NCI-H187 treated with DMSO at 0.1 percent for 48 hours (cell line): ENCODE results near the gene CPA1.

Experiments
- DNase-seq: peaks from one replicate; lab custom pipeline; 2025; lab: John Stamatoyannopoulos, UW

CPA1 gene

GRCh38 chr7:130379921-130380860, at the start of gene CPA1:
CPA1 (plus strand) TSS chr7:130380494; CDS start chr7:130380521, 27 bp downstream.
- no peak for DNase-seq

GRCh38 chr7:130332259-130333053, 47.8 kb upstream of the CPA1 start:
- no peak for DNase-seq

GRCh38 chr7:130333832-130334231, 46.5 kb upstream of the CPA1 start:
- no peak for DNase-seq

- DNase-seq: no peak
Measured at GRCh38 chr7:130334274-130334673, 46.0 kb upstream of the CPA1 start.

- no peak for DNase-seq
Measured at GRCh38 chr7:130337410-130337971, 42.8 kb upstream of the CPA1 start.

- no peak for DNase-seq
Measured at GRCh38 chr7:130338233-130338632, 42.1 kb upstream of the CPA1 start.

GRCh38 chr7:130341882-130342281, 38.4 kb upstream of the CPA1 start:
- DNase-seq: no peak

- no peak for DNase-seq
Measured at GRCh38 chr7:130342701-130343380, 37.5 kb upstream of the CPA1 start.

GRCh38 chr7:130344271-130344866, 35.9 kb upstream of the CPA1 start, which contains the start of gene CPA5:
CPA5 (plus strand) TSS chr7:130344816; CDS start chr7:130346486, 1,670 bp downstream.
- no peak for DNase-seq

GRCh38 chr7:130345136-130345535, 35.2 kb upstream of the CPA1 start:
- peak; percentile 97 for DNase-seq

GRCh38 chr7:130345725-130346124, 34.6 kb upstream of the CPA1 start:
- DNase-seq: no peak

- no peak for DNase-seq
Measured at GRCh38 chr7:130346177-130346905, 34.0 kb upstream of the CPA1 start.

GRCh38 chr7:130346941-130347340, 33.4 kb upstream of the CPA1 start:
- DNase-seq: no peak

- peak; percentile 24 for DNase-seq
Measured at GRCh38 chr7:130349911-130350782, 30.1 kb upstream of the CPA1 start.

- no peak for DNase-seq
Measured at GRCh38 chr7:130350945-130351790, 29.1 kb upstream of the CPA1 start.

- no peak for DNase-seq
Measured at GRCh38 chr7:130351791-130352090, 28.6 kb upstream of the CPA1 start.

GRCh38 chr7:130352194-130353074, 27.9 kb upstream of the CPA1 start:
- peak; percentile 91 for DNase-seq

- no peak for DNase-seq
Measured at GRCh38 chr7:130353196-130353595, 27.1 kb upstream of the CPA1 start.
